Thyroid gland (tissue), 4 donors: ENCODE measurements around the gene BCL7B. TPM values are rescaled to one million over a fixed set of nuclear protein-coding genes. Genes with fewer than 3 reads are reported as not detected.
"Not testable (repeated sequence)": the region's sequence is repeated elsewhere in the genome, so short reads cannot be mapped to it uniquely, and the experiment has no call there.

ENCODE experiments used
- DNase-seq, 2 donors: peaks; one replicate each; pipeline ENCODE4 v3.0.0-alpha.2; 2019
- H3K27ac ChIP-seq, 3 donors: fragments of 200-600 bp; sonication (generic); 1 replicate in 2 of 3; 2 replicates in 1 of 3; pipeline ENCODE4 v1.5.1; 2016 to 2019; ENCODE audit warnings: mild to moderate bottlenecking in 1 of 3, moderate library complexity in 1 of 3
- H3K27me3 ChIP-seq: fragments of 200-600 bp; sonication (generic); one replicate; pipeline ENCODE4 v1.5.1; 2019
- H3K36me3 ChIP-seq, 2 donors: fragments of 200-600 bp; sonication (generic); one replicate each; pipeline ENCODE4 v1.5.1; 2016 to 2019
- H3K4me1 ChIP-seq, 2 donors: fragments of 200-600 bp; sonication (generic); one replicate each; pipeline ENCODE4 v1.5.1; 2017 to 2019
- H3K4me3 ChIP-seq, 3 donors: fragments of 200-600 bp; sonication (generic); replicated peaks in 1 of 3; 1 replicate in 2 of 3; 2 replicates in 1 of 3; pipeline ENCODE4 v1.5.1; 2016; ENCODE audit warnings: mild to moderate bottlenecking in 1 of 3
- H3K9me3 ChIP-seq: fragments of 200-600 bp; sonication (generic); one replicate; pipeline ENCODE4 v1.5.1; 2017
- POLR2A ChIP-seq, 2 donors: fragments of 450-650 bp; IDR thresholded peaks; one replicate each; pipeline ENCODE4 v1.6.1; 2017; ENCODE audit warnings: antibody characterized with exemption in 2 of 2, mild to moderate bottlenecking in 2 of 2, moderate library complexity in 1 of 2
- WGBS, 2 donors: methylation state at CpG; one replicate each; pipeline ENCODE4 v1.1.5; 2017; 5-methylcytosine and 5-hydroxymethylcytosine counted together
- intact Hi-C: fragments of 100-400 bp; cut with DNase I; formaldehyde crosslinking; loops from one replicate; pipeline ENCODE4 v1.15.1; 2023
- total RNA-seq, 4 donors: library from RNA; depleted of rRNA; stranded (reverse); fragments of >200 nt; gene quantifications; one replicate each; pipeline ENCODE4 v1.2.3, GENCODE V29; 2016
- TF ChIP-seq, protein P1 (sequence below), 6 experiments: fragments of 200-600 bp in 3 of 6; fragments of 450-650 bp in 3 of 6; sonication (generic) in 3 of 6; IDR thresholded peaks; one replicate each; pipeline ENCODE4 v1.5.1; 2016 to 2019; ENCODE audit warnings: antibody characterized with exemption in 6 of 6, mild to moderate bottlenecking in 2 of 6, inconsistent platforms in 1 of 6, moderate library complexity in 1 of 6

Gene BCL7B
- total RNA-seq, 4 donors from 2014 or later: 52.5 to 83.1 (median 74.4) TPM

DNA sequence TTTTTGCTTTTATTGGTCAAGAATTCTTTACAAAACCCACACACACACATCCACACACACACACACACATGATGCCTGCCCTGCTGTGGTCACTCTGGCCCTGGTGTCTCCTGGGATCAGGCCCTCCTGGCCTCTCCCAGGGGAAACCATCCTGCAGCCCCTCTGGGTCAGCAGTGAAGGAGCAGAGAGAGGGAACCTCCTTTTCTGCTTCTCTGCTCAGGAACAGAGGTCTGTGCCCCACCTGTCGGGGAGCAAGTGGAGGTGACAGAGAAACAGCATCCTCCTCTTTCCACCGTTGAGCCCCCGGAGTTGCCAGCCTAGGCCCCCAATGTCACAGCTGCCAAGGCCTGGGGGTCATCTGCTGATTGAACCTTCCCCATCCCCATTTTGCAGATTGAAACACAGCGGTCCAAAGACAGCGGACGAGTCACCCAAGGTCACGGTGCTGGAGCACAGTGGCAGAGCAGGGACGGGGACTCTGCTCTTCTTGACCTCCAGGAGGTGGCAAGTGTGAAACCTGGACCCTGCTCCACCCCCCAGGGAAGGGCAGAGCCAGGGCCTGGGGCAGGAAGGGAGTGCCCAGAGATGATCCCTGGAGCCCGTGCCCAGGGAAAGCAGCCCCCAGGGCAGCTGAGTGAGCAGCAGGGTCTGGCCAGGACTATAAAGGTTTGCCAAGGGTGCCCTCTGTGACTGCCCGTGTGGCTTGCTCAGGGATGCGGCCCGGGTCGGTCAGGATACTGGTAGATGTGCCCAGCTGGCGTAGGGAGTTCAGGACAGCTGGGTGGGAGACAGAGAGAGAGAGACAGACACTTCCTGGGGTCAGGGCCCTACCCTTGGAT, 35.9 kb upstream of the BCL7B start:
- 87% methylated on average over 9 to 12 of the region's 14 CpGs for WGBS, 2 donors
- intact Hi-C loops: no loop called here

DNA sequence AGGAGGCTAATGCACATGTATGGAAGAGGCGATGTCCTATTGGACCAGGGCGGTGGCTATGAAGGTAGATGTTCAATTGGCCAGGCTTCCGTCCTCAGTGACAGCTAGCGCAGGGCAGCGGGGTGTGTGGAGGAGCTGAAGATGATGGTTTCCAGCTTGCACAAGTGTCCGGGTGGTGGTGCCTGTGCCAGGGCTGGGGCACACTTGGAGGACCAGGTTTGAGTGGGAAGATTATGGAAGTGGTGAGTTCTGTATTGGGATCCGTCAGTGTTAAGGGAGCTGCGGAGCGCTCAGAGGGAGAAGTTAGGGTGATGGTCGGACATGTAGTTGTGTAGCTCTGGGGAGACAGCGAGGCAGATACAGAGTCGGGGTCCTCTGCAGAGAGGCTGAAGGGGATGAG, 29.4 kb upstream of the BCL7B start:
- TF ChIP-seq POLR2A (IDR thresholded peaks at IDR 0.05): no peak
- TF ChIP-seq, protein P1, sequence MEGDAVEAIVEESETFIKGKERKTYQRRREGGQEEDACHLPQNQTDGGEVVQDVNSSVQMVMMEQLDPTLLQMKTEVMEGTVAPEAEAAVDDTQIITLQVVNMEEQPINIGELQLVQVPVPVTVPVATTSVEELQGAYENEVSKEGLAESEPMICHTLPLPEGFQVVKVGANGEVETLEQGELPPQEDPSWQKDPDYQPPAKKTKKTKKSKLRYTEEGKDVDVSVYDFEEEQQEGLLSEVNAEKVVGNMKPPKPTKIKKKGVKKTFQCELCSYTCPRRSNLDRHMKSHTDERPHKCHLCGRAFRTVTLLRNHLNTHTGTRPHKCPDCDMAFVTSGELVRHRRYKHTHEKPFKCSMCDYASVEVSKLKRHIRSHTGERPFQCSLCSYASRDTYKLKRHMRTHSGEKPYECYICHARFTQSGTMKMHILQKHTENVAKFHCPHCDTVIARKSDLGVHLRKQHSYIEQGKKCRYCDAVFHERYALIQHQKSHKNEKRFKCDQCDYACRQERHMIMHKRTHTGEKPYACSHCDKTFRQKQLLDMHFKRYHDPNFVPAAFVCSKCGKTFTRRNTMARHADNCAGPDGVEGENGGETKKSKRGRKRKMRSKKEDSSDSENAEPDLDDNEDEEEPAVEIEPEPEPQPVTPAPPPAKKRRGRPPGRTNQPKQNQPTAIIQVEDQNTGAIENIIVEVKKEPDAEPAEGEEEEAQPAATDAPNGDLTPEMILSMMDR (IDR thresholded peaks at IDR 0.05): no peak
- no peak for DNase-seq
- H3K36me3 ChIP-seq: no peaks in the 10 kb centered on the region
- no peaks in the 10 kb centered on the region for H3K9me3 ChIP-seq
- no peaks in the 10 kb centered on the region for H3K27me3 ChIP-seq
- H3K4me1 ChIP-seq: no peaks in the 10 kb centered on the region
- H3K4me3 ChIP-seq: no peak overlapping the region
- WGBS, 2 donors: 94 to 97% methylated on average over 12 of the region's 12 CpGs
- intact Hi-C loops: no loop called here
- no peak overlapping the region for H3K27ac ChIP-seq

More for the DNA sequence above, 35.9 kb upstream of the BCL7B start:
- Histone ChIP-seq H3K4me3 (no peak overlapping the region), H3K27ac (no peak overlapping the region), H3K36me3 (no peaks in the 10 kb centered on the region), H3K4me1 (no peaks in the 10 kb centered on the region), H3K9me3 (no peaks in the 10 kb centered on the region), H3K27me3 (no peaks in the 10 kb centered on the region)
- no peak for DNase-seq
- no peak for TF ChIP-seq POLR2A (IDR thresholded peaks at IDR 0.05)
- TF ChIP-seq, protein P1 (IDR thresholded peaks at IDR 0.05): no peak

DNA sequence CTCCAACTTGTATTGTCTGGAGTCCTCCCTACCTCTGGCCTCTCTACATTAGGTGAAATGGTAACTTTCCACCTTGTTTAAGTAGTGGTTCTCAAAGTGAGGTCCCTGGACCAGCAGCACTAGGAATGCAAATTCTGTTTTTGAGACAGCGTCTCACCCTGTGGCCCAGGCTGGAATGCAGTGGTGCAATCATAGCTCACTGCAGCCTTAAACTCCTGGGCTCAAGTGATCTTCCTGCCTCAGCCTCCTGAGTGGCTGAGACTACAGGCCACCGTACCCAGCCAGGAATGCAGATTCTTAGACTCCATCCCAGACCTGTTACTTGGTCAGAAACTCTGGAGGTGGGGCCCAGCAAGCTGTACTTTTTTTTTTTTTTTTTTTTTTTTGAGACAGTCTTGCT, 27.7 kb upstream of the BCL7B start:
- DNase-seq: no peak
- WGBS, 2 donors: 48 to 56% methylated on average over 2 of the region's 2 CpGs

DNA sequence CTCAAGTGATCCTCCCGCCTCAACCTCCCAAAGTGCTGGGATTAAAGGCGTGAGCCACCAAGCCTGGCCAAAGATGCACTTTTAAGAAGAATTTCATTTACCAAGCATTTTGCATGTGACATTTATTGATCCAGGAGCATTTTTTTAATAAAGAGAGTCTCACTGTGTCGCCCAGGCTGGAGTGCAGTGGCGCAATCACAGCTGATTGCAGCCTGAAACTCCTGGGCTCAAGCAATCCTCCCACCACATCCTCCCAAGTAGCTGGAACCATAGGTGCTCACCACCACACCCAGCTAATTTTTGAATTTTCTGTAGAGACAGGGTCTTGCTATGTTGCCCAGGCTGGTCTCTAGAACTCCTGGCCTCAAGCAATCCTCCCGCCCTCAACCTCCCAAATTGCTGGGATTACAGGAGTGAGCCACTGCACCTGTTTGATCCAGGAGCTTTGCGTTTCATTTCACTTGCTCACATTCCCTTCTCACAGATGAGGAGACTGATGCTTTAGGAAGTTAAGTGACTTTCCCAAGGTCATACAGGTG, 25.2 kb upstream of the BCL7B start:
- intact Hi-C loops: no loop called here
- no peak for TF ChIP-seq POLR2A (IDR thresholded peaks at IDR 0.05)
- TF ChIP-seq, protein P1 (IDR thresholded peaks at IDR 0.05): no peak
- peaks cover 1 to 7% of the 10 kb centered on the region in 2 donors for H3K4me1 ChIP-seq
- WGBS, 2 donors: 93 to 95% methylated on average over 6 of the region's 6 CpGs
- no peaks in the 10 kb centered on the region for H3K9me3 ChIP-seq
- no peaks in the 10 kb centered on the region for H3K27me3 ChIP-seq
- H3K4me3 ChIP-seq: no peak overlapping the region
- H3K27ac ChIP-seq: no peak overlapping the region
- H3K36me3 ChIP-seq: no peaks in the 10 kb centered on the region
- DNase-seq: no peak

More for the DNA sequence above, 27.7 kb upstream of the BCL7B start:
- intact Hi-C loops: no loop called here
- TF ChIP-seq, protein P1 (IDR thresholded peaks at IDR 0.05): no peak
- no peaks in the 10 kb centered on the region for H3K36me3 ChIP-seq
- H3K4me1 ChIP-seq: no peaks in the 10 kb centered on the region
- H3K27ac ChIP-seq: no peak overlapping the region
- H3K27me3 ChIP-seq: no peaks in the 10 kb centered on the region
- H3K4me3 ChIP-seq: no peak overlapping the region
- H3K9me3 ChIP-seq: no peaks in the 10 kb centered on the region

DNA sequence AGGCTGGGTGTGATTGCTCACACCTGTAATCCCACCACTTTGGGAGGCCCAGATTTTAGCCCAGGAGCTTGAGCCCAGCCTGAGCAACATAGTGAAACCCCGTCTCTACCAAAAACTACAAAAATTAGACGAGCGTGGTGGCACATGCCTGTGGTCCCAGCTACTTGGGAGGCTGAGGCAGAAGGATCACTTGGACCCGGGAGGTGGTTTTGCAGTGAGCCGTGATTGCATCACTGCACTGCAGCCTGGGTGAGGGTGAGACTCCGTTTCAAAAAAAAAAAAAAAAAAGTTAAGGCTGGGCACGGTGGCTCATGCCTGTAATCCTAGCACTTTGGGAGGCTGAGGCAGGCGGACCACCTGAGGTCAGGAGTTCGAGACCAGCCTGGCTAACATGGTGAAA, 23.5 kb upstream of the BCL7B start:
- DNase-seq, H3K4me3 ChIP-seq, H3K36me3 ChIP-seq, H3K9me3 ChIP-seq, intact Hi-C loops, H3K27me3 ChIP-seq, H3K27ac ChIP-seq: not testable (repeated sequence)
- WGBS, 2 donors: 87 to 92% methylated on average over 9 of the region's 9 CpGs
- peaks cover 5 to 21% of the 10 kb centered on the region in 2 donors for H3K4me1 ChIP-seq
